Lung (tissue), 12 donors: ENCODE results near the gene WNT9B. TPM values are rescaled to one million over a fixed set of nuclear protein-coding genes. Genes with fewer than 3 reads are reported as not detected.

Source experiments
- ATAC-seq: fragments of 200-7000 bp; cut with Tn5 transposase; one replicate; pipeline ENCODE4 v1.9.1; 2020; ENCODE audit warnings: moderate number of reproducible peaks; ENCODE audit not compliant: insufficient read depth, low FRiP score
- DNase-seq, 3 donors: peaks; one replicate each; pipeline ENCODE4 v3.0.0-alpha.2; 2013 to 2017
- H3K27ac ChIP-seq, 2 donors: one replicate each; pipeline ENCODE4 v1.5.1; 2013; ENCODE audit warnings: mild to moderate bottlenecking in 2 of 2, moderate library complexity in 2 of 2, control low read depth in 1 of 2, inconsistent platforms in 1 of 2, low read depth in 1 of 2, low read length in 1 of 2
- H3K27me3 ChIP-seq, 3 donors: one replicate each; pipeline ENCODE4 v1.5.1; 2013; ENCODE audit warnings: low read length in 2 of 3; ENCODE audit not compliant: control insufficient read depth in 3 of 3, insufficient read depth in 3 of 3
- H3K36me3 ChIP-seq, 4 donors: one replicate each; pipeline ENCODE4 v1.5.1; 2013; ENCODE audit warnings: low read length in 4 of 4, mild to moderate bottlenecking in 1 of 4, moderate library complexity in 1 of 4; ENCODE audit not compliant: control insufficient read depth in 4 of 4, insufficient read depth in 4 of 4
- H3K4me1 ChIP-seq, 5 donors: one replicate each; pipeline ENCODE4 v1.5.1; 2013; ENCODE audit warnings: low read length in 5 of 5, mild to moderate bottlenecking in 2 of 5, moderate library complexity in 1 of 5; ENCODE audit not compliant: control insufficient read depth in 5 of 5, insufficient read depth in 5 of 5
- H3K4me3 ChIP-seq: one replicate; pipeline ENCODE4 v1.5.1; 2013; ENCODE audit warnings: mild to moderate bottlenecking, control low read depth, moderate library complexity
- H3K9ac ChIP-seq, 2 donors: one replicate each; pipeline ENCODE4 v1.5.1; 2013; ENCODE audit warnings: low read length in 2 of 2, control low read depth in 1 of 2; ENCODE audit not compliant: insufficient read depth in 1 of 2
- H3K9me3 ChIP-seq, 4 donors: one replicate each; pipeline ENCODE4 v1.5.1; 2013; ENCODE audit warnings: low read length in 3 of 4, mild to moderate bottlenecking in 1 of 4, moderate library complexity in 1 of 4; ENCODE audit not compliant: control insufficient read depth in 4 of 4, insufficient read depth in 3 of 4
- CTCF ChIP-seq: IDR thresholded peaks from 2 replicates; pipeline ENCODE4 v1.5.1; 2012; ENCODE audit warnings: mild to moderate bottlenecking; ENCODE audit errors: control extremely low read depth, extremely low read depth
- WGBS, 2 donors: extraction: QIAGEN DNeasy Blood & Tissue Kit; methylation state at CpG; one replicate each; pipeline ENCODE4 v1.1.7; 2013; 5-methylcytosine and 5-hydroxymethylcytosine counted together
- polyA plus RNA-seq, 2 donors: library from polyadenylated mRNA; stranded (reverse); fragments of 200-250 nt; gene quantifications; one replicate each; pipeline ENCODE4 v1.2.1, GENCODE V29; 2013
- total RNA-seq, 2 donors: library from RNA; depleted of rRNA in 1 of 2; stranded (reverse); fragments of >200 nt in 1 of 2; gene quantifications; one replicate each; pipeline ENCODE4 v1.2.1, GENCODE V29; 2014 to 2021
- donor health status: control.
- donor health status: control.
- donor health status: Bipolar disorder and iron deficiency.
- donor health status: healthy.
- donor health status: DM: yes; HTN: yes; CAD: no.

The WNT9B gene
- total and polyA plus RNA-seq, 4 donors: 0.11 to 0.33 (median 0.17) TPM

DNA sequence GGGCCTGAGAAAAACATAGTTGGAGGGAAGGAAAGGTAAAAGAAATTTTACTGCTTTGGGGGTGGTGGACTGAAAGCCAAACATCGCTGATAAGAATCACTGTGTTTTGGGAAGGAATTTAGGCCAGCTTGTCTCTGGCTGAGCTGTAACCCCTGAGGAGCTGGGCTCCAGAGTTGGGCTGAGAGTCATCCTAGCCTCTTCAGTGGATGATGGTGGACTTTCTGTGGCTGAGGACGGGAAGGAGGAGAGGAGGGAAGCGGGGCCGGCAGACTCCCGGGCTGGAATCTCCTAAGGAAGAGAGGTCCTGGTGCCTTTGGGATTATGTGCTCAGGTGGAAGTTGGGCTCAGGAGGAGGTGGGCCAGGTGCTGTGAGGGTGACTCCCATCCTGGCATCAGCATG lies 8.6 kb downstream of the WNT9B start:
- Histone ChIP-seq H3K4me1 (no peaks in the 10 kb centered on the region), H3K9ac (no peak overlapping the region), H3K36me3 (no peaks in the 10 kb centered on the region), H3K4me3 (no peak overlapping the region), H3K27ac (no peak overlapping the region), H3K27me3 (peaks cover 0 to 3% (median 0%) of the 10 kb centered on the region in 3 donors), H3K9me3 (no peaks in the 10 kb centered on the region)
- no peak for TF ChIP-seq CTCF
- ATAC-seq (no peak), DNase-seq (no peak)
- 76 to 94% methylated on average over 5 of the region's 5 CpGs for WGBS, 2 donors

DNA sequence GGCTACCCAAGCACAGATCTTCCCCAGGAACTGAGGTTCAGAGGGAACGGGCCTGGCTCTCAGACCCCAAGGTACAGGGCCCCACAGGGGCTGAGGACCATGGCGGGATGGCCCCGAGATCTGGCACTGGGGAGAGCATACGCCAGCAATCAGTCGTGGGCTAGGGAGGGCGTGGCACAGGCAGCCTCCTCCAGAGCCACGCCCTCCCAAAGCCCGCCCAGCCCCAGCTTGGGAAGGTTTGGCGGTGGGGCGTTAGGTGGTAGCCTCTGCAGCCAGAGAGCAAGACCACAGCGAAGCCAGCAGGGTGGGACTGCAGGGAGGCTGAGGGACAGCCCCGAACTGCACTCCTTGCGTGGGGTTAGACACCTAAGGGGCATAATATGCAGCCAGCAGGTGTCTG lies 11.6 kb downstream of the WNT9B start:
- WGBS, 2 donors: 45 to 59% methylated on average over 13 of the region's 13 CpGs
- DNase-seq: no peak
- H3K4me1 ChIP-seq: no peaks in the 10 kb centered on the region
- TF ChIP-seq CTCF: no peak
- H3K27ac ChIP-seq: no peak overlapping the region
- no peaks in the 10 kb centered on the region for H3K36me3 ChIP-seq
- no peak overlapping the region for H3K9ac ChIP-seq
- H3K9me3 ChIP-seq: no peaks in the 10 kb centered on the region
- ATAC-seq: no peak
- H3K27me3 ChIP-seq: peaks cover 0 to 3% (median 0%) of the 10 kb centered on the region in 3 donors
- H3K4me3 ChIP-seq: no peak overlapping the region

- Histone ChIP-seq H3K36me3 (no peaks in the 10 kb centered on the region), H3K4me1 (no peaks in the 10 kb centered on the region), H3K9ac (no peak overlapping the region), H3K9me3 (no peaks in the 10 kb centered on the region), H3K27me3 (peaks cover 0 to 3% (median 0%) of the 10 kb centered on the region in 3 donors), H3K4me3 (no peak overlapping the region), H3K27ac (no peak overlapping the region)
- DNase-seq (no peak), ATAC-seq (no peak)
- no peak for TF ChIP-seq CTCF
- 81 to 86% methylated on average over 8 of the region's 8 CpGs for WGBS, 2 donors
Measured at GRCh38 chr17:46863383-46864121, 12.2 kb downstream of the WNT9B start.
